B cell (primary cell): ENCODE measurements around the gene EIF4A3. TPM values are rescaled to one million over a fixed set of nuclear protein-coding genes. Genes with fewer than 3 reads are reported as not detected.

Source experiments
- ATAC-seq: fragments of 200-7000 bp; cut with Tn5 transposase; one replicate; pipeline ENCODE4 v1.10.0; 2021; ENCODE audit warnings: low read depth, mild to moderate bottlenecking, moderate number of reproducible peaks, moderate library complexity
- CTCF ChIA-PET: fragments of 350-600 bp; sonication (Branson Sonifier 250); formaldehyde crosslinking; loops from one replicate; lab custom pipeline; 2021; ENCODE audit warnings: antibody characterized with exemption, inconsistent platforms; lab: Charles Lee
- POLR2A ChIA-PET: fragments of 350-600 bp; sonication (Branson Sonifier 250); formaldehyde crosslinking; loops from one replicate; lab custom pipeline; 2021; ENCODE audit warnings: antibody characterized with exemption; lab: Charles Lee
- DNase-seq: peaks from one replicate; pipeline ENCODE4 v3.0.0; 2013
- H2AFZ ChIP-seq: 2 replicates; pipeline ENCODE4 v1.6.1; 2012; ENCODE audit warnings: mild to moderate bottlenecking, low read depth, low read length; ENCODE audit not compliant: insufficient read depth, poor library complexity, severe bottlenecking
- H3K27ac ChIP-seq, 2 donors: 1 replicate in 1 of 2; 2 replicates in 1 of 2; pipeline ENCODE4 v1.5.1; 2012 to 2013; ENCODE audit warnings: low read length in 2 of 2, mild to moderate bottlenecking in 2 of 2, moderate library complexity in 1 of 2
- H3K27me3 ChIP-seq, 4 experiments: fragments of 200-600 bp in 1 of 4; sonication (generic) in 1 of 4; replicated peaks in 1 of 4; 1 replicate in 2 of 4; 2 replicates in 2 of 4; pipeline versions ENCODE4 v1.6.1 to v1.7.0; 2013 to 2016; ENCODE audit warnings: low read length in 3 of 4, mild to moderate bottlenecking in 2 of 4, mixed read lengths in 1 of 4, moderate library complexity in 1 of 4; ENCODE audit not compliant: insufficient read depth in 4 of 4, control insufficient read depth in 3 of 4; ENCODE audit errors: control extremely low read depth in 1 of 4
- H3K36me3 ChIP-seq, 2 experiments: replicated peaks in 1 of 2; 1 replicate in 1 of 2; 2 replicates in 1 of 2; pipeline versions ENCODE4 v1.6.1 to v1.7.1; 2013; ENCODE audit warnings: low read length in 1 of 2; ENCODE audit not compliant: insufficient read depth in 2 of 2, control insufficient read depth in 1 of 2; ENCODE audit errors: control extremely low read depth in 1 of 2, extremely low read depth in 1 of 2
- H3K4me1 ChIP-seq, 2 donors: fragments of 200-600 bp in 1 of 2; sonication (generic) in 1 of 2; 1 replicate in 1 of 2; 2 replicates in 1 of 2; pipeline versions ENCODE4 v1.5.1 to v1.6.1; 2013 to 2017; ENCODE audit warnings: low read length in 2 of 2; ENCODE audit not compliant: control insufficient read depth in 2 of 2, insufficient read depth in 2 of 2
- H3K4me2 ChIP-seq: replicated peaks from 2 replicates; pipeline ENCODE3; 2012; ENCODE audit warnings: mild to moderate bottlenecking, low read depth, low read length; ENCODE audit not compliant: poor library complexity, severe bottlenecking
- H3K4me3 ChIP-seq, 5 experiments: fragments of 200-600 bp in 1 of 5; sonication (generic) in 1 of 5; 1 replicate in 3 of 5; 2 replicates in 2 of 5; pipeline versions ENCODE4 v1.5.1 to v1.7.0; 2011 to 2016; ENCODE audit warnings: low read length in 4 of 5, mild to moderate bottlenecking in 4 of 5, low read depth in 2 of 5, control low read depth in 1 of 5, moderate library complexity in 1 of 5; ENCODE audit not compliant: insufficient read depth in 1 of 5; ENCODE audit errors: control extremely low read depth in 1 of 5, extremely low read depth in 1 of 5
- H3K79me2 ChIP-seq: fragments of 200-600 bp; sonication (generic); one replicate; pipeline ENCODE4 v1.6.0; 2016; ENCODE audit warnings: low read length; ENCODE audit not compliant: control insufficient read depth, insufficient read depth
- H3K9ac ChIP-seq: fragments of 200-600 bp; sonication (generic); 2 replicates; pipeline ENCODE4 v1.6.1; 2017; ENCODE audit warnings: mild to moderate bottlenecking, low read length, moderate library complexity
- H3K9me3 ChIP-seq, 3 donors: one replicate each; pipeline versions ENCODE4 v1.6.1 to v1.7.1; 2013; ENCODE audit warnings: low read length in 2 of 3; ENCODE audit not compliant: control insufficient read depth in 2 of 3, insufficient read depth in 1 of 3; ENCODE audit errors: control extremely low read depth in 1 of 3
- H4K20me1 ChIP-seq: 2 replicates; pipeline ENCODE4 v1.6.0; 2012; ENCODE audit warnings: mild to moderate bottlenecking, low read length; ENCODE audit not compliant: insufficient read depth, control insufficient read depth, poor library complexity, severe bottlenecking
- H3K27ac Mint-ChIP-seq: one replicate; pipeline ENCODE4 v1.8.0; 2021; ENCODE audit warnings: mixed read lengths
- H3K27me3 Mint-ChIP-seq: one replicate; pipeline ENCODE4 v1.8.0; 2021; ENCODE audit warnings: mixed read lengths
- H3K4me1 Mint-ChIP-seq: one replicate; pipeline ENCODE4 v1.8.0; 2021; ENCODE audit warnings: mixed read lengths
- H3K4me3 Mint-ChIP-seq: one replicate; pipeline ENCODE4 v1.8.0; 2021; ENCODE audit warnings: mixed read lengths
- H3K9me3 Mint-ChIP-seq: one replicate; pipeline ENCODE4 v1.8.0; 2022; ENCODE audit warnings: mixed read lengths; ENCODE audit not compliant: insufficient read depth
- CTCF ChIP-seq: fragments of 200-600 bp; IDR thresholded peaks from one replicate; pipeline ENCODE4 v1.8.0; 2022; ENCODE audit warnings: antibody characterized with exemption, mild to moderate bottlenecking
- EZH2 ChIP-seq: IDR thresholded peaks from 2 replicates; pipeline ENCODE4 v1.6.1; 2012; ENCODE audit warnings: borderline replicate concordance, low read depth, mild to moderate bottlenecking, moderate library complexity, low read length; ENCODE audit not compliant: insufficient read depth, poor library complexity, severe bottlenecking
- WGBS: methylation state at CpG from one replicate; pipeline ENCODE4 v1.1.5; 2013; ENCODE audit warnings: missing lambda C conversion rate; ENCODE audit not compliant: insufficient coverage; 5-methylcytosine and 5-hydroxymethylcytosine counted together
- intact Hi-C: fragments of 100-400 bp; cut with micrococcal nuclease; formaldehyde crosslinking; loops from one replicate; pipeline ENCODE4 v1.10.0; 2022
- polyA plus RNA-seq: library from polyadenylated mRNA; depleted of rRNA; stranded (reverse); fragments of >200 nt; gene quantifications from 2 replicates; pipeline ENCODE4 v1.2.3, GENCODE V29; 2012
- total RNA-seq, 2 donors: library from RNA; stranded (reverse); fragments of 120-200 nt in 1 of 2; gene quantifications; 1 replicate in 1 of 2; 2 replicates in 1 of 2; pipeline versions ENCODE4 v1.2.3 to v1.2.4, GENCODE V29; 2013 to 2022

Gene EIF4A3
- total and polyA plus RNA-seq, 2 donors (not counting 1 experiment from before 2014, with no cell fraction given), result 86.0 to 137 TPM

- Mint-ChIP-seq H3K27ac (no peak overlapping the region), H3K27me3 (no peaks in the 10 kb centered on the region), H3K4me1 (peaks cover 15% of the 10 kb centered on the region), H3K4me3 (no peak overlapping the region), H3K9me3 (no peaks in the 10 kb centered on the region)
- Histone ChIP-seq H2AFZ (no peak overlapping the region), H3K9ac (no peak overlapping the region), H3K36me3 (no peaks in the 10 kb centered on the region), H3K79me2 (no peaks in the 10 kb centered on the region), H4K20me1 (no peaks in the 10 kb centered on the region), H3K9me3 (peaks cover 0 to 4% (median 0%) of the 10 kb centered on the region in 3 donors), H3K4me3 (no peak overlapping the region), H3K4me1 (peaks cover 11 to 14% of the 10 kb centered on the region in 2 donors), H3K4me2 (no peak overlapping the region), H3K27me3 (no peaks in the 10 kb centered on the region), H3K27ac (no peak overlapping the region)
- ChIA-PET POLR2A (no interaction called here), CTCF (interaction anchor here (0.5 to 1.5 kb wide), 2 partner anchors 13 to 109 kb away, joined by 3 read pairs; partner anchors contain the start of gene GAA)
- intact Hi-C loops, result no loop called here
- DNase-seq, result no peak
- TF ChIP-seq CTCF, result no peak
- no peak for TF ChIP-seq EZH2
- ATAC-seq, result no peak
- WGBS, result 92% methylated on average over 5 of the region's 7 CpGs
These were observed 32.2 kb downstream of the EIF4A3 start for GRCh38 chr17:80114758-80115157.

- H3K9me3 ChIP-seq, result peaks cover 0 to 4% (median 0%) of the 10 kb centered on the region in 3 donors
- peaks cover 15% of the 10 kb centered on the region for H3K4me1 Mint-ChIP-seq
- CTCF ChIA-PET, result no interaction called here
- DNase-seq (no peak), ATAC-seq (peak; percentile 57)
- no peaks in the 10 kb centered on the region for H3K27me3 ChIP-seq
- H3K9me3 Mint-ChIP-seq, result no peaks in the 10 kb centered on the region
- no peak overlapping the region for H3K4me3 ChIP-seq
- no peak for TF ChIP-seq EZH2
- no peak for TF ChIP-seq CTCF
- POLR2A ChIA-PET, result no interaction called here
- WGBS, result 46% methylated on average over 12 of the region's 20 CpGs
- H3K27ac Mint-ChIP-seq, result no peak overlapping the region
- peak overlapping the region; percentile 63 for H3K4me2 ChIP-seq
- no peak overlapping the region for H3K9ac ChIP-seq
- no peaks in the 10 kb centered on the region for H4K20me1 ChIP-seq
- peak overlapping the region; percentile 22 for H2AFZ ChIP-seq
- no peak overlapping the region for H3K4me3 Mint-ChIP-seq
- no peaks in the 10 kb centered on the region for H3K36me3 ChIP-seq
- no peaks in the 10 kb centered on the region for H3K79me2 ChIP-seq
- no peak overlapping the region for H3K27ac ChIP-seq
- no peaks in the 10 kb centered on the region for H3K27me3 Mint-ChIP-seq
- intact Hi-C loops, result no loop called here
- H3K4me1 ChIP-seq, result peaks cover 11 to 14% of the 10 kb centered on the region in 2 donors
These were observed 33.9 kb downstream of the EIF4A3 start for GRCh38 chr17:80113033-80113484.
